PFSK-1 (cell line): Measurements from ENCODE around the gene PDCD5.

Source experiments
- FOXP2 ChIP-seq: optimal IDR thresholded peaks from 2 replicates; pipeline ENCODE3; 2011; ENCODE audit warnings: borderline replicate concordance, control low read depth, inconsistent platforms; ENCODE audit not compliant: insufficient read depth; ENCODE audit errors: extremely low read length, extremely low read depth
- POLR2AphosphoS5 ChIP-seq: IDR thresholded peaks from 2 replicates; pipeline ENCODE4 v1.6.1; 2012; ENCODE audit warnings: low read depth, mild to moderate bottlenecking, control low read depth, low read length, moderate library complexity
- REST ChIP-seq, 2 experiments: IDR thresholded peaks; 2 replicates each; pipeline versions ENCODE4 v1.6.1 to v1.8.0; 2011 to 2012; ENCODE audit warnings: low read depth in 2 of 2, low read length in 2 of 2, control low read depth in 1 of 2, inconsistent platforms in 1 of 2, mild to moderate bottlenecking in 1 of 2, moderate library complexity in 1 of 2; ENCODE audit not compliant: insufficient read depth in 1 of 2
- SIN3A ChIP-seq: IDR thresholded peaks from 2 replicates; pipeline ENCODE4 v1.6.1; 2012; ENCODE audit warnings: mild to moderate bottlenecking, low read length, moderate library complexity, borderline replicate concordance; ENCODE audit not compliant: insufficient read depth
- TAF1 ChIP-seq: IDR thresholded peaks from 2 replicates; pipeline ENCODE4 v1.6.1; 2012; ENCODE audit warnings: low read length, control low read depth, borderline replicate concordance; ENCODE audit not compliant: insufficient read depth

The PDCD5 gene

DNA sequence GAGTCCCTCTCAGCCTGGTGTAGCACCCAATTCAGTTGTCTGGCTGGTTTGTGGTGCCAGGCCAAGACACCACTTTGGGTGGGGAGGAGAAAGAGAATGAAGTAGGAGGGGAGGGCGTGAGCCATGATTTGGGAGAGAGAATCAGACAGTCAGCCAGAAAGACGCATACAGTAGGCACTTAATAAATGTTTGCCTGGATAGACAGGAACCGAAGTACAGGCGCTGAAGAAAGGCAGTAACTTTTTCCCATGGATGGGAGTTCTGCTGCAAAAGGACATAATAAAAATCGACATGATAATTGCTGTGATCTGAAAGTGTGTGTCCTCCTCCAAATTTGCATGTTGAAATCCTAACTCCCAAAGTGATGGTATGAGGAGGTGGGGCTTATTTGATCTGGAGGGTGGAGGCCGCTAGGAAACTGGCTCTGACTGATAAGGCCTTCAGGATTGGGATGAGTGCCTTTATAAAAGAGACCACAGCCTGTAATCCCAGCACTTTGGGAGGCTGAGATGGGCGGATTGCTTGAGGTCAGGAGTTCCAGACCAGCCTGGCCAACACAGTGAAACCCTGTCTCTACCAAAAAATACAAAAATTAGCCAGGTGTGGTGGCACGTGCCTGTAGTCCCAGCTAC, 38.4 kb upstream of the PDCD5 start:
- TF ChIP-seq POLR2AphosphoS5 = no peak
- TF ChIP-seq SIN3A = no peak
- TF ChIP-seq REST (IDR thresholded peaks at IDR 0.05; ENCODE audit: insufficient read depth in 1 of 2, low read depth in 2 of 2, low read length in 2 of 2) = no peak

DNA sequence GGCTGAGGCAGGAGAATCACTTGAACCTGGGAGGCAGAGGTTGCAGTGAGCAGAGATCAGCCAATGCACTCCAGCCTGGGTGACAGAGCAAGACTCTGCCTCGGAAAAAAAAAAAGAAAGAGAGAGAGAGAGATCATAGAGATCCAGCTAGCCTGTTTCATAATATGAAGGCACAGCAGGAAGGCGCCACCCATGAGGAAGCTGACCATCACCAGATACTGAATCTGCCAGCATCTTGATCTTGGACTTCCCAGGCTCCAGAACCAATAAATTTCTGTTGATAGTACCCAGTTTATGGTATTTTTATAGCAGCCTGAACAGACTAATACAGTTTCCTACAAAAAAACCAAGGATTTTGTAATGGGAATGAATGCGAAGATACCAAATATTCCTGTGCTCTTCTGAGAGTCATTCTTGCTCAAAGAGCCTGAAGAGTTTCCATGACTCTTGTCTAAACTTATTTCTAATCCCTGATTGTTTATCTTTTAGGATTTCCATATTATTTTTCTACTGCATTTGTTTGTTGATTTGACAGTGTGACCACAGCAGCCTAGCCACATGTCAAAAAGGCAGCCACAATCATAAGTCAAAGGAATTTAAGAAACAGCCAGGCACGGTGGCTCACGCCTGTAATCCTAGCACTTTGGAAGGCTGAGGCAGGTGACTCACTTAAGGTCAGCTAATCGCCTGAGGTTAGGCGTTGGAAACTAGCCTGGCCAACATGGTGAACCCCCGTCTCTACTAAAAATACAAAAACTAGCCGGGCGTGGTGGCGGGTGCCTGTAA, 37.7 kb upstream of the PDCD5 start:
- TF ChIP-seq POLR2AphosphoS5 (no peak), TAF1 (no peak), SIN3A (no peak), FOXP2 (no peak), REST (IDR thresholded peaks at IDR 0.05; ENCODE audit: insufficient read depth in 1 of 2, low read depth in 2 of 2, low read length in 2 of 2) (no peak)

DNA sequence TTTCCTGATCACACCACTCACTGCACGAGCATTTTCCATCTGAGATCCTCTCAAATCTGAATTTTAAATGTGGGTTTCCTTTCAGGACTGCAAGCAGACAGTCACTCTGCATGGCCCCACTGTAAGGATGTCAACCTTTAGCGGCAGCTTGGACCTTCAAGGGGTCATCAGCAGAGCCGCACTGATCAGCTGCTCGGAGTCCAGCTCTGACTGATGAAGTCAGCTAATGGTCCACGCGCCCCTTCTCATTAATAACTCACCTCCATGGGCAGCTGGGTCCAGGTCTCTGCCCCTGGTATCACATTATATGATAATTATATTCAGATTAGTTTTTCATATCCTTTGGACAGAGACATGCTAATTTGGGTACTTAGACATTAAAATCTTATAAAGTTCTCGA, 36.1 kb upstream of the PDCD5 start:
- TF ChIP-seq SIN3A = no peak
- TF ChIP-seq TAF1 = no peak
- TF ChIP-seq REST (IDR thresholded peaks at IDR 0.05; ENCODE audit: insufficient read depth in 1 of 2, low read depth in 2 of 2, low read length in 2 of 2) = no peak
- TF ChIP-seq POLR2AphosphoS5 = no peak

DNA sequence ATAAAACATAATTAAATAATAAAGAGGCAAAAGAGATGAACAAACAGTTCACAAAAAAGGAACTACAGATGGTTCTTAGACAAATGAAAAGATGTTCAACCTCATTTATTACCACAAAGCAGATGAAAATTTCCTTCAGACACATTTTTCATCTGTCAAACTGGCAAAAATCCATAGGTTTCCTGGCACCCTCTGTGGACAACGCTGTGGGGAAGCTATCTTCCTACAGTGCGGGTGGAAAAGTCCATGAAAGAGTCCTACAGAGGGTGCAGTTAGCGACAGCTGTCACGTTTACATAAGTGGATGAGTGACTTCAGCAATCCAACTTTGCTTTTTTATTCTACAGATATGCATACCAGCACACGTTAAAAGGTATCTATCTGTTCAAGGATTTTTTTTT, 30.3 kb upstream of the PDCD5 start:
- TF ChIP-seq TAF1 (no peak), SIN3A (no peak), REST (IDR thresholded peaks at IDR 0.05; ENCODE audit: insufficient read depth in 1 of 2, low read depth in 2 of 2, low read length in 2 of 2) (no peak), POLR2AphosphoS5 (no peak), FOXP2 (no peak)

DNA sequence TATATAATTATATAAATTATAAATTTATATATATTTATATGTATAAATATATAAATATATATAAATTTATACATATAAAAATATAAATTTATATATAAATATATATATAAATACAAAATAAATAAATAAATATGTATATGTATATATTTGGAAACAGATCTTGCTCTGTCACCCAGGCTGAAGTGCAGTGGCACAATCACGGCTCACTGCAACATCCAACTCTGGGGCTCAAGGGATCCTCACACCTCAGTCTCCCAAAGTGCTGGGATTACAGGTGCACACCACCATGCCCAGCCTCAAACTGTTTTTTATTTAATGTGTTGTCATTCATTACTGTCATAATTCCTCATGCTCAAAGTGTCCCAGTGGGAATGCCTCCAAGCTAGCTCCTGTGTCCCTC, 25.2 kb upstream of the PDCD5 start:
- TF ChIP-seq SIN3A = no peak
- no peak for TF ChIP-seq REST (IDR thresholded peaks at IDR 0.05; ENCODE audit: insufficient read depth in 1 of 2, low read depth in 2 of 2, low read length in 2 of 2)
- no peak for TF ChIP-seq POLR2AphosphoS5
- no peak for TF ChIP-seq TAF1
- no peak for TF ChIP-seq FOXP2
